Dendritic cell treated with granulocyte-macrophage colony-stimulating factor and Interleukin-4, amounts not matched to agents 40 ng/mL and 50 ng/mL, for 4 days (primary cell): ENCODE data around the gene CFAP43.
"Not testable (repeated sequence)": the region's sequence is repeated elsewhere in the genome, so short reads cannot be mapped to it uniquely, and the experiment has no call there.

Experiments used
- H3K27ac Mint-ChIP-seq: one replicate; pipeline ENCODE4 v1.8.0; 2022; ENCODE audit warnings: mild to moderate bottlenecking, mixed read lengths
- H3K27me3 Mint-ChIP-seq: one replicate; pipeline ENCODE4 v1.8.0; 2022; ENCODE audit warnings: mild to moderate bottlenecking, mixed read lengths
- H3K36me3 Mint-ChIP-seq: one replicate; pipeline ENCODE4 v1.8.0; 2022; ENCODE audit warnings: low read depth, mixed read lengths
- H3K4me1 Mint-ChIP-seq: one replicate; pipeline ENCODE4 v1.8.0; 2022; ENCODE audit warnings: low read depth, mixed read lengths
- H3K4me3 Mint-ChIP-seq: one replicate; pipeline ENCODE4 v1.8.0; 2022; ENCODE audit warnings: mild to moderate bottlenecking, moderate library complexity, mixed read lengths
- H3K9me3 Mint-ChIP-seq: one replicate; pipeline ENCODE4 v1.8.0; 2022; ENCODE audit warnings: mixed read lengths
- intact Hi-C: fragments of 100-400 bp; cut with micrococcal nuclease; formaldehyde crosslinking; loops from one replicate; pipeline ENCODE4 v1.15.0; 2022

The CFAP43 gene

GRCh38 chr10:104183682-104184081 lies 48.5 kb downstream of the CFAP43 start:
- no peaks in the 10 kb centered on the region for H3K9me3 Mint-ChIP-seq
- H3K27me3 Mint-ChIP-seq, result no peaks in the 10 kb centered on the region
- H3K4me3 Mint-ChIP-seq, result no peak overlapping the region
- no peaks in the 10 kb centered on the region for H3K4me1 Mint-ChIP-seq
- no peaks in the 10 kb centered on the region for H3K36me3 Mint-ChIP-seq
- H3K27ac Mint-ChIP-seq, result no peak overlapping the region
- intact Hi-C loops, result no loop called here

GRCh38 chr10:104174136-104174535 lies 58.0 kb downstream of the CFAP43 start:
- H3K4me3 Mint-ChIP-seq, result not testable (repeated sequence)

GRCh38 chr10:104170610-104171254 lies 61.4 kb downstream of the CFAP43 start:
- Mint-ChIP-seq H3K27ac (no peak overlapping the region), H3K36me3 (no peaks in the 10 kb centered on the region), H3K4me3 (no peak overlapping the region), H3K4me1 (no peaks in the 10 kb centered on the region), H3K27me3 (peaks cover 5% of the 10 kb centered on the region), H3K9me3 (peaks cover 16% of the 10 kb centered on the region)
- intact Hi-C loops, result no loop called here

More at GRCh38 chr10:104174136-104174535, 58.0 kb downstream of the CFAP43 start:
- H3K36me3 Mint-ChIP-seq, intact Hi-C loops, H3K4me1 Mint-ChIP-seq, H3K27ac Mint-ChIP-seq, H3K27me3 Mint-ChIP-seq: not testable (repeated sequence)
- peaks cover 16% of the 10 kb centered on the region for H3K9me3 Mint-ChIP-seq

GRCh38 chr10:104155591-104155990 lies 76.6 kb downstream of the CFAP43 start:
- Mint-ChIP-seq H3K27me3 (peaks cover 10% of the 10 kb centered on the region), H3K4me1 (no peaks in the 10 kb centered on the region), H3K4me3 (no peak overlapping the region), H3K36me3 (no peaks in the 10 kb centered on the region), H3K27ac (no peak overlapping the region), H3K9me3 (peaks cover 13% of the 10 kb centered on the region)
- intact Hi-C loops, result no loop called here

GRCh38 chr10:104151737-104152136 lies 80.4 kb downstream of the CFAP43 start:
- no peaks in the 10 kb centered on the region for H3K36me3 Mint-ChIP-seq
- no peak overlapping the region for H3K27ac Mint-ChIP-seq
- H3K4me3 Mint-ChIP-seq, result no peak overlapping the region
- peaks cover 13% of the 10 kb centered on the region for H3K9me3 Mint-ChIP-seq
- H3K27me3 Mint-ChIP-seq, result peaks cover 10% of the 10 kb centered on the region
- no peaks in the 10 kb centered on the region for H3K4me1 Mint-ChIP-seq
- intact Hi-C loops, result no loop called here

- Mint-ChIP-seq H3K27me3 (peaks cover 7% of the 10 kb centered on the region), H3K36me3 (no peaks in the 10 kb centered on the region), H3K4me3 (no peak overlapping the region), H3K9me3 (peaks cover 13% of the 10 kb centered on the region), H3K27ac (no peak overlapping the region), H3K4me1 (no peaks in the 10 kb centered on the region)
- intact Hi-C loops, result no loop called here
Observed at GRCh38 chr10:104150139-104150538, 82.0 kb downstream of the CFAP43 start.

- H3K4me1 Mint-ChIP-seq, result no peaks in the 10 kb centered on the region
- H3K27ac Mint-ChIP-seq, result no peak overlapping the region
- peaks cover 5% of the 10 kb centered on the region for H3K9me3 Mint-ChIP-seq
- H3K4me3 Mint-ChIP-seq, result no peak overlapping the region
- no peaks in the 10 kb centered on the region for H3K36me3 Mint-ChIP-seq
- peaks cover 7% of the 10 kb centered on the region for H3K27me3 Mint-ChIP-seq
- intact Hi-C loops, result no loop called here
Observed at GRCh38 chr10:104146882-104147281, 85.3 kb downstream of the CFAP43 start.

GRCh38 chr10:104144931-104145330 lies 87.2 kb downstream of the CFAP43 start:
- H3K27ac Mint-ChIP-seq, result no peak overlapping the region
- no peaks in the 10 kb centered on the region for H3K36me3 Mint-ChIP-seq
- no peak overlapping the region for H3K4me3 Mint-ChIP-seq
- peaks cover 7% of the 10 kb centered on the region for H3K27me3 Mint-ChIP-seq
- H3K4me1 Mint-ChIP-seq, result no peaks in the 10 kb centered on the region
- H3K9me3 Mint-ChIP-seq, result no peaks in the 10 kb centered on the region
- intact Hi-C loops, result no loop called here

GRCh38 chr10:104143829-104144228 lies 88.3 kb downstream of the CFAP43 start:
- intact Hi-C loops, result no loop called here
- Mint-ChIP-seq H3K27me3 (peaks cover 7% of the 10 kb centered on the region), H3K4me1 (peaks cover 5% of the 10 kb centered on the region), H3K4me3 (no peak overlapping the region), H3K36me3 (no peaks in the 10 kb centered on the region), H3K9me3 (no peaks in the 10 kb centered on the region), H3K27ac (no peak overlapping the region)

- H3K36me3 Mint-ChIP-seq, result no peaks in the 10 kb centered on the region
- no peak overlapping the region for H3K27ac Mint-ChIP-seq
- H3K27me3 Mint-ChIP-seq, result peaks cover 6% of the 10 kb centered on the region
- H3K4me3 Mint-ChIP-seq, result no peak overlapping the region
- peaks cover 6% of the 10 kb centered on the region for H3K4me1 Mint-ChIP-seq
- H3K9me3 Mint-ChIP-seq, result no peaks in the 10 kb centered on the region
- intact Hi-C loops, result no loop called here
Observed at GRCh38 chr10:104142081-104142480, 90.1 kb downstream of the CFAP43 start.

- H3K27me3 Mint-ChIP-seq, result peaks cover under 1% of the 10 kb centered on the region
- no peaks in the 10 kb centered on the region for H3K9me3 Mint-ChIP-seq
- no peaks in the 10 kb centered on the region for H3K36me3 Mint-ChIP-seq
- H3K4me3 Mint-ChIP-seq, result no peak overlapping the region
- H3K4me1 Mint-ChIP-seq, result peaks cover 6% of the 10 kb centered on the region
- no peak overlapping the region for H3K27ac Mint-ChIP-seq
- intact Hi-C loops, result no loop called here
Observed at GRCh38 chr10:104139221-104139620, 92.9 kb downstream of the CFAP43 start.

GRCh38 chr10:104138131-104138530 lies 94.0 kb downstream of the CFAP43 start:
- Mint-ChIP-seq H3K4me3 (no peak overlapping the region), H3K4me1 (peaks cover 6% of the 10 kb centered on the region), H3K27ac (no peak overlapping the region), H3K9me3 (no peaks in the 10 kb centered on the region), H3K36me3 (no peaks in the 10 kb centered on the region), H3K27me3 (peaks cover 4% of the 10 kb centered on the region)
- intact Hi-C loops, result no loop called here

- Mint-ChIP-seq H3K36me3 (peaks cover 23% of the 10 kb centered on the region), H3K27me3 (peaks cover 7% of the 10 kb centered on the region), H3K4me3 (no peak overlapping the region), H3K4me1 (peaks cover 8% of the 10 kb centered on the region), H3K27ac (no peak overlapping the region), H3K9me3 (no peaks in the 10 kb centered on the region)
- intact Hi-C loops, result no loop called here
Observed at GRCh38 chr10:104130041-104130440, 102.1 kb downstream of the CFAP43 start.

- intact Hi-C loops, result loop anchor here (10.0 kb wide), 3 partner anchors 103 to 243 kb away; partner anchors contain the start of gene GSTO2
- H3K9me3 Mint-ChIP-seq, result no peaks in the 10 kb centered on the region
- H3K4me1 Mint-ChIP-seq, result peaks cover 8% of the 10 kb centered on the region
- peaks cover 3% of the 10 kb centered on the region for H3K27me3 Mint-ChIP-seq
- H3K27ac Mint-ChIP-seq, result no peak overlapping the region
- no peak overlapping the region for H3K4me3 Mint-ChIP-seq
- H3K36me3 Mint-ChIP-seq, result peaks cover 23% of the 10 kb centered on the region
Observed at GRCh38 chr10:104128214-104128613, 104.0 kb downstream of the CFAP43 start.

GRCh38 chr10:104127411-104127810 lies 104.8 kb downstream of the CFAP43 start:
- no peaks in the 10 kb centered on the region for H3K27me3 Mint-ChIP-seq
- H3K4me3 Mint-ChIP-seq, result no peak overlapping the region
- H3K36me3 Mint-ChIP-seq, result peaks cover 23% of the 10 kb centered on the region
- intact Hi-C loops, result loop anchor here (10.0 kb wide), 3 partner anchors 103 to 243 kb away; partner anchors contain the start of gene GSTO2
- H3K27ac Mint-ChIP-seq, result no peak overlapping the region
- H3K4me1 Mint-ChIP-seq, result peaks cover 12% of the 10 kb centered on the region
- H3K9me3 Mint-ChIP-seq, result no peaks in the 10 kb centered on the region
